IMR-90 (cell line): Measurements from ENCODE around the gene C20orf202. TPM values are rescaled to one million over a fixed set of nuclear protein-coding genes. Genes with fewer than 3 reads are reported as not detected.

Experiments
- ATAC-seq: fragments of 200-7000 bp; cut with Tn5 transposase; 2 replicates; pipeline ENCODE4 v1.9.1; 2020; ENCODE audit warnings: low read depth, mild to moderate bottlenecking, moderate library complexity
- BruUV-seq: library from RNA; stranded (reverse); fragments of 400-500 nt; replicated peaks from 2 replicates; lab custom pipeline; 2021; lab: Mats Ljungman, UMichigan
- CTCF ChIA-PET: fragments of 300-600 bp; formaldehyde crosslinking; extraction: SDS; loops from one replicate; lab custom pipeline; 2021; ENCODE audit warnings: antibody characterized with exemption; lab: Yijun Ruan, JAX
- POLR2A ChIA-PET: fragments of 300-600 bp; sonication (Branson Sonifier 250); formaldehyde crosslinking; loops from one replicate; lab custom pipeline; 2022; ENCODE audit warnings: antibody characterized with exemption; ENCODE audit not compliant: unreplicated experiment; lab: Charles Lee
- DNase-seq: peaks from one replicate; pipeline ENCODE4 v3.0.0; 2013
- H2AFZ ChIP-seq: replicated peaks from 2 replicates; pipeline ENCODE3; 2013; ENCODE audit warnings: low read length, mild to moderate bottlenecking; ENCODE audit not compliant: poor library complexity
- H2AK5ac ChIP-seq: 2 replicates; pipeline ENCODE4 v1.6.1; 2013; ENCODE audit warnings: low read depth, low read length, inconsistent platforms
- H2AK9ac ChIP-seq: replicated peaks from 2 replicates; pipeline ENCODE3; 2013; ENCODE audit warnings: mild to moderate bottlenecking, low read depth, low read length, moderate library complexity; ENCODE audit not compliant: poor library complexity
- H2BK120ac ChIP-seq: 2 replicates; pipeline ENCODE4 v1.6.1; 2013; ENCODE audit warnings: low read depth, low read length, inconsistent platforms
- H2BK15ac ChIP-seq: 3 replicates; pipeline ENCODE4 v1.6.1; 2013; ENCODE audit warnings: low read depth, low read length, inconsistent platforms
- H2BK20ac ChIP-seq: 2 replicates; pipeline ENCODE4 v1.6.1; 2013; ENCODE audit warnings: low read depth, mild to moderate bottlenecking, inconsistent platforms, low read length, moderate library complexity
- H2BK5ac ChIP-seq: 2 replicates; pipeline ENCODE4 v1.6.1; 2013; ENCODE audit warnings: mild to moderate bottlenecking, low read depth, low read length, inconsistent platforms; ENCODE audit not compliant: poor library complexity, severe bottlenecking
- H3K14ac ChIP-seq: replicated peaks from 2 replicates; pipeline ENCODE4 v1.6.1; 2013; ENCODE audit warnings: low read depth, low read length, inconsistent platforms
- H3K18ac ChIP-seq: 2 replicates; pipeline ENCODE4 v1.6.1; 2013; ENCODE audit warnings: low read depth, low read length, control low read depth
- H3K23ac ChIP-seq: 2 replicates; pipeline ENCODE4 v1.6.1; 2013; ENCODE audit warnings: low read depth, low read length, inconsistent platforms
- H3K27ac ChIP-seq: 2 replicates; pipeline ENCODE4 v1.5.1; 2013; ENCODE audit warnings: mild to moderate bottlenecking, control low read depth, low read length; ENCODE audit not compliant: insufficient read depth
- H3K27me3 ChIP-seq: 2 replicates; pipeline ENCODE4 v1.6.1; 2013; ENCODE audit warnings: low read length; ENCODE audit not compliant: control insufficient read depth, insufficient read depth
- H3K36me3 ChIP-seq: 2 replicates; pipeline ENCODE4 v1.6.1; 2013; ENCODE audit warnings: low read length, mixed read lengths; ENCODE audit not compliant: control insufficient read depth, insufficient read depth
- H3K4ac ChIP-seq: 2 replicates; pipeline ENCODE4 v1.6.1; 2013; ENCODE audit warnings: low read depth, low read length, inconsistent platforms
- H3K4me1 ChIP-seq: 2 replicates; pipeline ENCODE4 v1.6.1; 2013; ENCODE audit warnings: low read length, mixed read lengths; ENCODE audit not compliant: control insufficient read depth, insufficient read depth
- H3K4me2 ChIP-seq: 2 replicates; pipeline ENCODE4 v1.6.1; 2013; ENCODE audit warnings: low read depth, mild to moderate bottlenecking, control low read depth, low read length, moderate library complexity
- H3K4me3 ChIP-seq: 2 replicates; pipeline ENCODE4 v1.5.1; 2013; ENCODE audit warnings: low read depth, mild to moderate bottlenecking, control low read depth, low read length, moderate library complexity; ENCODE audit not compliant: insufficient read depth
- H3K56ac ChIP-seq: 2 replicates; pipeline ENCODE4 v1.6.1; 2013; ENCODE audit warnings: low read length, inconsistent platforms; ENCODE audit not compliant: insufficient read depth; ENCODE audit errors: extremely low read depth
- H3K79me1 ChIP-seq, 2 experiments: 2 replicates each; pipeline ENCODE4 v1.6.1; 2013; ENCODE audit warnings: low read length in 2 of 2, inconsistent platforms in 1 of 2, low read depth in 1 of 2
- H3K9ac ChIP-seq: 2 replicates; pipeline ENCODE4 v1.6.1; 2013; ENCODE audit warnings: low read depth, low read length, control low read depth
- H3K9me1 ChIP-seq: 2 replicates; pipeline ENCODE4 v1.6.1; 2013; ENCODE audit warnings: low read length, inconsistent platforms; ENCODE audit not compliant: insufficient read depth
- H3K9me3 ChIP-seq: 2 replicates; pipeline ENCODE4 v1.6.1; 2013; ENCODE audit warnings: low read length; ENCODE audit not compliant: control insufficient read depth, insufficient read depth
- H4K20me1 ChIP-seq: 2 replicates; pipeline ENCODE4 v1.6.1; 2013; ENCODE audit warnings: low read length, inconsistent platforms; ENCODE audit not compliant: insufficient read depth
- H4K5ac ChIP-seq: 2 replicates; pipeline ENCODE4 v1.6.1; 2013; ENCODE audit warnings: mild to moderate bottlenecking, low read depth, low read length, control low read depth
- H4K8ac ChIP-seq, 2 experiments: 2 replicates each; pipeline ENCODE4 v1.6.1; 2013; ENCODE audit warnings: low read depth in 2 of 2, low read length in 2 of 2, control low read depth in 1 of 2, inconsistent platforms in 1 of 2
- H4K91ac ChIP-seq: 2 replicates; pipeline ENCODE4 v1.6.1; 2013; ENCODE audit warnings: low read depth, low read length, inconsistent platforms; ENCODE audit not compliant: insufficient read depth
- CTCF ChIP-seq: conservative IDR thresholded peaks from 2 replicates; pipeline ENCODE4 v1.5.1; 2012; ENCODE audit warnings: mild to moderate bottlenecking, low read depth, low read length, improper control_type of control experiment
- ELK1 ChIP-seq: fragments of 150-350 bp; IDR thresholded peaks from 2 replicates; pipeline ENCODE4 v1.6.1; 2016; ENCODE audit warnings: low read depth, mild to moderate bottlenecking, low read length, moderate library complexity, borderline replicate concordance
- MAZ ChIP-seq: IDR thresholded peaks from 2 replicates; pipeline ENCODE4 v1.6.1; 2012; ENCODE audit warnings: low read depth, mild to moderate bottlenecking, low read length, improper control_type of control experiment, moderate library complexity, borderline replicate concordance
- WGBS, 2 experiments: methylation state at CpG; one replicate each; pipeline versions ENCODE4 v1.1.5 to v1.1.7; 2013; ENCODE audit warnings: missing lambda C conversion rate in 2 of 2; ENCODE audit not compliant: insufficient read length in 1 of 2; ENCODE audit errors: extremely low coverage in 2 of 2; 5-methylcytosine and 5-hydroxymethylcytosine counted together
- dilution Hi-C: fragments of 300-500 bp; cut with HindIII; formaldehyde crosslinking; loops from one replicate; pipeline ENCODE4 v1.14.3; 2018; ENCODE audit warnings: low sequenced_read_pairs; ENCODE audit not compliant: unreplicated experiment
- in situ Hi-C: fragments of 300-500 bp; cut with MboI; formaldehyde crosslinking; loops from 3 replicates; pipeline ENCODE4 v1.14.3; 2019; ENCODE audit warnings: low sequenced_read_pairs, inconsistent platforms, mixed read lengths
- intact Hi-C: fragments of 100-400 bp; cut with micrococcal nuclease; formaldehyde crosslinking; loops from 2 replicates; pipeline ENCODE4 v1.10.0; 2022
- polyA plus RNA-seq, 3 experiments: library from polyadenylated mRNA; depleted of rRNA; stranded (reverse); fragments of >200 nt; gene quantifications; 2 replicates each; pipeline ENCODE4 v1.2.3, GENCODE V29; 2012; ENCODE audit warnings: low replicate concordance in 1 of 3
- total RNA-seq: library from RNA; depleted of rRNA; stranded (reverse); fragments of >200 nt; gene quantifications from 2 replicates; pipeline ENCODE4 v1.2.3, GENCODE V29; 2012

The C20orf202 gene
- total and polyA plus RNA-seq, 2 of the 4 experiments (the other 2 are of a cell fraction) = not detected

GRCh38 chr20:1204113-1204512 lies 859 bp downstream of the C20orf202 start:
- no peak overlapping the region for H3K27ac ChIP-seq
- BruUV-seq = no TSS peak
- H2AFZ ChIP-seq = no peak overlapping the region
- WGBS, 2 experiments = 80% methylated on average over 1 of the region's 5 CpGs; no CpG with 5 or more reads in 1 of the 2 experiments
- no peaks in the 10 kb centered on the region for H3K4me1 ChIP-seq
- no peak overlapping the region for H3K4me2 ChIP-seq
- H3K9ac ChIP-seq = no peak overlapping the region
- ATAC-seq = no peak
- TF ChIP-seq ELK1 (no peak), CTCF (no peak), MAZ (no peak)
- no peak overlapping the region for H2AK5ac ChIP-seq
- H2BK15ac ChIP-seq = no peak overlapping the region
- CTCF ChIA-PET = no interaction called here
- dilution Hi-C loops = no loop called here
- no peak overlapping the region for H2BK120ac ChIP-seq
- no peak overlapping the region for H3K4ac ChIP-seq
- H3K9me3 ChIP-seq = 0 out of 2 replicates have a peak, but pooled peaks cover 2% of the 10 kb centered on the region
- H3K27me3 ChIP-seq = peaks cover 54% of the 10 kb centered on the region
- H2BK20ac ChIP-seq = no peak overlapping the region
- H4K20me1 ChIP-seq = no peaks in the 10 kb centered on the region
- 0 out of 2 replicates have a peak, but pooled peaks cover 3% of the 10 kb centered on the region for H3K9me1 ChIP-seq
- no peak overlapping the region for H4K91ac ChIP-seq
- H2AK9ac ChIP-seq = no peak overlapping the region
- in situ Hi-C loops = no loop called here
- no peak overlapping the region for H2BK5ac ChIP-seq
- H3K79me1 ChIP-seq = no peaks in the 10 kb centered on the region
- no peak overlapping the region for H3K23ac ChIP-seq
- no peak overlapping the region for H3K14ac ChIP-seq
- POLR2A ChIA-PET = no interaction called here
- intact Hi-C loops = no loop called here
- H3K18ac ChIP-seq = no peak overlapping the region
- H3K36me3 ChIP-seq = no peaks in the 10 kb centered on the region
- no peak overlapping the region for H4K5ac ChIP-seq
- DNase-seq = no peak
- no peak overlapping the region for H4K8ac ChIP-seq
- H3K4me3 ChIP-seq = no peak overlapping the region
- H3K56ac ChIP-seq = no peak overlapping the region
